ENCODE measurements around the gene CACNA2D1. TPM values are rescaled to one million over a fixed set of nuclear protein-coding genes. Genes with fewer than 3 reads are reported as not detected.
A peak's percentile ranks its signal among the peaks of the same experiment; 100 is the strongest.

CACNA2D1 gene
- total RNA-seq, 3 donors from 2014 or later (not counting 1 experiment from before 2014, with no cell fraction given): not detected

DNA sequence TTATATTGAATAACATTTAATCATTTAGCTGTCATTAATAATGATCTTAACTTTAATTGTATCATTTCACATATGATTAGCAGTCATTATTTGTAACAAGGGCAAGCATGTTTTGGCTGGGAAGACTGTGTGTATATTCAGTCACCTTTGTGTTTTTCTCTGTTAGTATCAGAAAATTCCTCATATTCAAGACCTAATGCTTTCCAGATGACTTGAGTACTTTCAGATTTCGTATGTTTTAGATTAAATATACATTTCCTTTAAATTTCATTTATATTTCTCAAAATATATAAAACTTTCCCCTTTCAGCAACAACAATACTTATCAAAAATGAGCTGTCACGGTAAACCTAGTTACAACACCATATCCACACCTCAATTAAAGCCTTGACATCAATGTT, 6.3 kb upstream of the CACNA2D1 start:
- no peak overlapping the region for H3K4me3 Mint-ChIP-seq
- DNase-seq: no peak
- H3K27me3 ChIP-seq (ENCODE audit: control insufficient read depth, insufficient read depth, low read length): peaks cover 4% of the 10 kb centered on the region
- ATAC-seq: no peak
- TF ChIP-seq, protein P1, sequence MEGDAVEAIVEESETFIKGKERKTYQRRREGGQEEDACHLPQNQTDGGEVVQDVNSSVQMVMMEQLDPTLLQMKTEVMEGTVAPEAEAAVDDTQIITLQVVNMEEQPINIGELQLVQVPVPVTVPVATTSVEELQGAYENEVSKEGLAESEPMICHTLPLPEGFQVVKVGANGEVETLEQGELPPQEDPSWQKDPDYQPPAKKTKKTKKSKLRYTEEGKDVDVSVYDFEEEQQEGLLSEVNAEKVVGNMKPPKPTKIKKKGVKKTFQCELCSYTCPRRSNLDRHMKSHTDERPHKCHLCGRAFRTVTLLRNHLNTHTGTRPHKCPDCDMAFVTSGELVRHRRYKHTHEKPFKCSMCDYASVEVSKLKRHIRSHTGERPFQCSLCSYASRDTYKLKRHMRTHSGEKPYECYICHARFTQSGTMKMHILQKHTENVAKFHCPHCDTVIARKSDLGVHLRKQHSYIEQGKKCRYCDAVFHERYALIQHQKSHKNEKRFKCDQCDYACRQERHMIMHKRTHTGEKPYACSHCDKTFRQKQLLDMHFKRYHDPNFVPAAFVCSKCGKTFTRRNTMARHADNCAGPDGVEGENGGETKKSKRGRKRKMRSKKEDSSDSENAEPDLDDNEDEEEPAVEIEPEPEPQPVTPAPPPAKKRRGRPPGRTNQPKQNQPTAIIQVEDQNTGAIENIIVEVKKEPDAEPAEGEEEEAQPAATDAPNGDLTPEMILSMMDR (IDR thresholded peaks at IDR 0.05): no peak
- no peaks in the 10 kb centered on the region for H3K36me3 Mint-ChIP-seq
- H3K4me1 ChIP-seq (ENCODE audit: control insufficient read depth, insufficient read depth, low read length): no peaks in the 10 kb centered on the region
- peaks cover 0 to 6% of the 10 kb centered on the region in 2 donors for H3K9me3 Mint-ChIP-seq
- H3K27ac Mint-ChIP-seq: no peak overlapping the region
- no peaks in the 10 kb centered on the region for H3K9me3 ChIP-seq (ENCODE audit: control insufficient read depth, insufficient read depth, low read length)
- H3K27ac ChIP-seq (ENCODE audit: low read length): no peak overlapping the region
- no peak overlapping the region for H3K4me3 ChIP-seq (ENCODE audit: low read length)
- H3K27me3 Mint-ChIP-seq (ENCODE audit: low read depth in 2 of 2): peaks cover 7 to 11% of the 10 kb centered on the region in 2 donors
- H3K36me3 ChIP-seq (ENCODE audit: control insufficient read depth, insufficient read depth, low read length): no peaks in the 10 kb centered on the region
- H3K4me1 Mint-ChIP-seq: no peaks in the 10 kb centered on the region
- intact Hi-C loops (cut with micrococcal nuclease): no loop called here
- WGBS (ENCODE audit: insufficient coverage): 76% methylated on average over 1 of the region's 2 CpGs

- Mint-ChIP-seq H3K4me3 (no peak overlapping the region), H3K27me3 (ENCODE audit: low read depth in 2 of 2) (peaks cover 21 to 29% of the 10 kb centered on the region in 2 donors), H3K4me1 (no peaks in the 10 kb centered on the region), H3K9me3 (peaks cover 0 to 4% of the 10 kb centered on the region in 2 donors), H3K36me3 (no peaks in the 10 kb centered on the region), H3K27ac (no peak overlapping the region)
- TF ChIP-seq, protein P1 (IDR thresholded peaks at IDR 0.05): no peak
- no peak for DNase-seq
- Histone ChIP-seq H3K4me3 (ENCODE audit: low read length) (no peak overlapping the region), H3K4me1 (ENCODE audit: control insufficient read depth, insufficient read depth, low read length) (no peaks in the 10 kb centered on the region), H3K27me3 (ENCODE audit: control insufficient read depth, insufficient read depth, low read length) (peaks cover 14% of the 10 kb centered on the region), H3K36me3 (ENCODE audit: control insufficient read depth, insufficient read depth, low read length) (no peaks in the 10 kb centered on the region), H3K27ac (ENCODE audit: low read length) (no peak overlapping the region), H3K9me3 (ENCODE audit: control insufficient read depth, insufficient read depth, low read length) (no peaks in the 10 kb centered on the region)
- intact Hi-C loops (cut with micrococcal nuclease): no loop called here
- no peak for ATAC-seq
Observed at GRCh38 chr7:82446897-82447296, 3.3 kb upstream of the CACNA2D1 start.

DNA sequence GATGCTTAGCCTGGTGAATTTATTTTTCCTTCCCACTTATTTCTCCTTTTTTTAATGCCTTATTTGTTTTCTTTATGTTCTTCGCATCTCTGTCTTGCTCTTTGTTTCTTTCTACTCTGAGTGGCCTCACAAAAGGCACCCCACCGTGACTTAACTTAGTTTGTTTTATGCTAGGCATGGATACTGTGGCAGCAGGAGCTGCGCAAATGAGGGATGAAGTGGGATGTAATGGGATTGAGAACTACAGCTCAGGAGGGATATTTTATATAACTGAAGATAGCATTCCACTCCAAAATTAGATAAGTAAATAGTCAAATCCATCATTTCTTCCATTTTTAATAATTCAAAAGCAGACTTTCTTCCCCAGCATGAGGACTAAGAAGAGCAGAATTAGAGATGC, 1.7 kb upstream of the CACNA2D1 start:
- H3K27ac ChIP-seq (ENCODE audit: low read length): no peak overlapping the region
- Mint-ChIP-seq H3K9me3 (peaks cover 0 to 4% of the 10 kb centered on the region in 2 donors), H3K4me1 (no peaks in the 10 kb centered on the region), H3K4me3 (no peak overlapping the region), H3K27ac (no peak overlapping the region), H3K27me3 (ENCODE audit: low read depth in 2 of 2) (peaks cover 29 to 35% of the 10 kb centered on the region in 2 donors), H3K36me3 (no peaks in the 10 kb centered on the region)
- H3K4me1 ChIP-seq (ENCODE audit: control insufficient read depth, insufficient read depth, low read length): no peaks in the 10 kb centered on the region
- no peaks in the 10 kb centered on the region for H3K9me3 ChIP-seq (ENCODE audit: control insufficient read depth, insufficient read depth, low read length)
- peaks cover 22% of the 10 kb centered on the region for H3K27me3 ChIP-seq (ENCODE audit: control insufficient read depth, insufficient read depth, low read length)
- no peaks in the 10 kb centered on the region for H3K36me3 ChIP-seq (ENCODE audit: control insufficient read depth, insufficient read depth, low read length)
- intact Hi-C loops (cut with micrococcal nuclease): no loop called here
- no peak overlapping the region for H3K4me3 ChIP-seq (ENCODE audit: low read length)
- ATAC-seq (no peak), DNase-seq (no peak)
- WGBS (ENCODE audit: insufficient coverage): 97% methylated on average over 3 of the region's 3 CpGs
- TF ChIP-seq, protein P1 (IDR thresholded peaks at IDR 0.05): no peak

- H3K36me3 Mint-ChIP-seq: no peaks in the 10 kb centered on the region
- Histone ChIP-seq H3K4me3 (ENCODE audit: low read length) (no peak overlapping the region), H3K36me3 (ENCODE audit: control insufficient read depth, insufficient read depth, low read length) (no peaks in the 10 kb centered on the region), H3K27ac (ENCODE audit: low read length) (no peak overlapping the region), H3K4me1 (ENCODE audit: control insufficient read depth, insufficient read depth, low read length) (no peaks in the 10 kb centered on the region), H3K27me3 (ENCODE audit: control insufficient read depth, insufficient read depth, low read length) (peaks cover 23% of the 10 kb centered on the region), H3K9me3 (ENCODE audit: control insufficient read depth, insufficient read depth, low read length) (no peaks in the 10 kb centered on the region)
- ATAC-seq: no peak
- H3K4me1 Mint-ChIP-seq: no peaks in the 10 kb centered on the region
- no peak for DNase-seq
- TF ChIP-seq, protein P1 (IDR thresholded peaks at IDR 0.05): no peak
- H3K27ac Mint-ChIP-seq: no peak overlapping the region
- peaks cover 29 to 35% of the 10 kb centered on the region in 2 donors for H3K27me3 Mint-ChIP-seq (ENCODE audit: low read depth in 2 of 2)
- H3K4me3 Mint-ChIP-seq: peak overlapping the region; percentile 56
- 54% methylated on average over 20 of the region's 22 CpGs for WGBS (ENCODE audit: insufficient coverage)
- intact Hi-C loops (cut with micrococcal nuclease): no loop called here
- H3K9me3 Mint-ChIP-seq: peaks cover 0 to 4% of the 10 kb centered on the region in 2 donors
Observed at GRCh38 chr7:82444220-82444909, 788 bp upstream of the CACNA2D1 start.
